ENCODE data around the gene TLK2.

Gene TLK2

DNA sequence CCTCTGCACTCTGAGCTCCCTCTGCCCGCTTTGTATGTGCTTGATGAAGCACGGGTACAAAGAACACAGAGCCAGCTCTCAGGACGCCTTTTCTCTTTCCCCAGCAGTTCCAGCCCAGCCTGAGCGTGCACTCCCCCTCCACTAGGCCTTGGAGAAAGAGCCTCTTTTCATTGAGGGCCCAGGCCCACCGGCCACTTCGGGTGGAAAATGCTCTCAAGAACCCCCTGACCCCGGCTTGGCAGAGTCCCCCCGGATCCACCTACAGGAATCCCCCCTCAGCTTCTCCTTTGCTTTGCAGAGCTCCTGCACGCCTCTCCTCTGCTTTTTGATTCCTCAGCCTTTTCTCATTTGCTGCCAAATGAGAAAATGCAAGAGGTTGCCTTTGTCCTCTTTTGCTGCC lies 179.1 kb downstream of the TLK2 start:
- DNase-seq (ENCODE audit: low read depth) = no peak
- H3K4me3 ChIP-seq (replicated peaks; ENCODE audit: low read depth, low read length) = no peak overlapping the region
- TF ChIP-seq, protein P1, sequence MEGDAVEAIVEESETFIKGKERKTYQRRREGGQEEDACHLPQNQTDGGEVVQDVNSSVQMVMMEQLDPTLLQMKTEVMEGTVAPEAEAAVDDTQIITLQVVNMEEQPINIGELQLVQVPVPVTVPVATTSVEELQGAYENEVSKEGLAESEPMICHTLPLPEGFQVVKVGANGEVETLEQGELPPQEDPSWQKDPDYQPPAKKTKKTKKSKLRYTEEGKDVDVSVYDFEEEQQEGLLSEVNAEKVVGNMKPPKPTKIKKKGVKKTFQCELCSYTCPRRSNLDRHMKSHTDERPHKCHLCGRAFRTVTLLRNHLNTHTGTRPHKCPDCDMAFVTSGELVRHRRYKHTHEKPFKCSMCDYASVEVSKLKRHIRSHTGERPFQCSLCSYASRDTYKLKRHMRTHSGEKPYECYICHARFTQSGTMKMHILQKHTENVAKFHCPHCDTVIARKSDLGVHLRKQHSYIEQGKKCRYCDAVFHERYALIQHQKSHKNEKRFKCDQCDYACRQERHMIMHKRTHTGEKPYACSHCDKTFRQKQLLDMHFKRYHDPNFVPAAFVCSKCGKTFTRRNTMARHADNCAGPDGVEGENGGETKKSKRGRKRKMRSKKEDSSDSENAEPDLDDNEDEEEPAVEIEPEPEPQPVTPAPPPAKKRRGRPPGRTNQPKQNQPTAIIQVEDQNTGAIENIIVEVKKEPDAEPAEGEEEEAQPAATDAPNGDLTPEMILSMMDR (IDR thresholded peaks at IDR 0.05; ENCODE audit: low read length, missing control alignments) = no peak

DNA sequence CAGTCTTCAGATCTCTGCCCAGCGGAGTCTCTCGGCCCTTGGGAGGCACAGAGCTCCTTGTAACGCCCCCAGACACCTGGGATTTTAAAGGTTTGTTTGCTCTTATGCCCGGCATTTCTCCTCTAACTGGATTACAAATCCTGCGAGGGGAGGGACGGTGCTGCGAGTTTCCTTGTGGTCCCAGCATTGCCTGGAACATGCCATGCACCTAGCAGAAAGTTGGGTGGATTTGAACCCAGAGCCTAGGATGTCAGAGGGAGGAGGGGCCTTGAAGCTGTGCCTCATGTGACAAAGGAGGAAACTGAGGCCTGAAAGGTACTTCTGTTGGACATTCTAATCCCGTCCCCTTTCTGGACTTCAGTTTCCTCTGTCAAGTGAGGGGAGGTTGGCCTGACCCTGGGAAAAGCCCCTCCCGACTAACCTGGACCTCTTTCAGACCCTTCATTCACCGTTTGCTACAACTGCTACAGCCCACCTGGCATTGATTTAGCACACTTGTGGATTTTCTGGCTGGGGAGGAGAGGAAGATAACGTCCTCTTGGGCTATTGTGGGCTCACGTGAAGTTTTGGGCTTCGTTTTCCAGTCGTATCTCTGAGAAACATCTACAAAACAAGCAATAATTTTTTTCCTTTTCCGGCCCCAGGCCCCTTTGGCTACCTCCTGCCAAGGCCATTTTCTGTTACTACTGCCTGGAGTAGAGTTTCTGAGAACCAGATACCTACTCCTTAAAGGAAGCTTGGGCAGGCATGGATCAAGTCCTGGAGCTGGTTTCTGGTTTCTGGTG lies 179.7 kb downstream of the TLK2 start:
- no peak overlapping the region for H3K4me3 ChIP-seq (replicated peaks; ENCODE audit: low read depth, low read length)
- DNase-seq (ENCODE audit: low read depth) = no peak
- TF ChIP-seq, protein P1 (IDR thresholded peaks at IDR 0.05; ENCODE audit: low read length, missing control alignments) = no peak

DNA sequence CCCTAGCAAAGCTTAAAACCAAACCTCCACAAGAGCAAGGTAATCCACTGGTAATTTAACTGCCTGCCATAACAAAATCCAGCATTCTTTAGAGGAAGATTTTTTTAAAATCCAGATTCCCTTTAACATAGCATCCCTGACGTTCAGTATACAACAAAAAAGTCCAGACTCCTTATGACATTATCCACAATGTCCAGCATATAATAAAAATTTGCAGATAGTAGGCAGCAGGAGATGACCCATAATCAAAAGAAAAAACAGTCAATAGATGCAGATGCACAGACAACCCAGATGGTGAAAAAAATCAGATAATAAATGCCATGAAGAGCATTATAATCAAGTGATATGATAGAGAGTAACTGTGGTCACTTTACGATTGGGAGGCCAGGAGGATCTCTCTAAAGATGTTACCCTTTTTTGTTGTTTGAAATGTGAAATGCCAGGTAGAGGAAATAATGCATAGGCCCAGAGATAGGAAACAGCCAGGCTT lies 182.0 kb downstream of the TLK2 start:
- TF ChIP-seq, protein P1 (IDR thresholded peaks at IDR 0.05; ENCODE audit: low read length, missing control alignments) = no peak
- H3K4me3 ChIP-seq (replicated peaks; ENCODE audit: low read depth, low read length) = no peak overlapping the region
- no peak for DNase-seq (ENCODE audit: low read depth)

DNA sequence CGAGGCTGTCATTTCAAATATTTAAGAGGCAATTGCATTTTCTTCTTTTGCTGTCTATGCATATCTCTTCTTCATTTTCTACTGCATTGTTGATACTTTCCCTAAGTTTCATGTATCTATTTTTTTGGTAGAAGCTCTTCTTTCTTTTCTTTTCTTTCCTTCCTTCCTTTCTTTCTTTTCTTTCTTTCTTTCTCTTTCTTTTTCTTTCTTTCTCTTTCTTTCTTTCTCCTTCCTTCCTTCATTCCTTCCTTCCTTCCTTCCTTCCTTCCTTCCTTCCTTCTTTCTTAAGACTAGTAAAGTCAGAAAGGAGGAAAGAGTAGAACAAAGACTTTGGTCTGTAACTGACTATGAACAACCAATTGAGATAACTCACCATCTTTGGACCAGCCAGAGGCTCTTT lies 182.7 kb downstream of the TLK2 start:
- TF ChIP-seq, protein P1 (IDR thresholded peaks at IDR 0.05; ENCODE audit: low read length, missing control alignments) = no peak
- no peak for DNase-seq (ENCODE audit: low read depth)
- H3K4me3 ChIP-seq (replicated peaks; ENCODE audit: low read depth, low read length) = no peak overlapping the region

DNA sequence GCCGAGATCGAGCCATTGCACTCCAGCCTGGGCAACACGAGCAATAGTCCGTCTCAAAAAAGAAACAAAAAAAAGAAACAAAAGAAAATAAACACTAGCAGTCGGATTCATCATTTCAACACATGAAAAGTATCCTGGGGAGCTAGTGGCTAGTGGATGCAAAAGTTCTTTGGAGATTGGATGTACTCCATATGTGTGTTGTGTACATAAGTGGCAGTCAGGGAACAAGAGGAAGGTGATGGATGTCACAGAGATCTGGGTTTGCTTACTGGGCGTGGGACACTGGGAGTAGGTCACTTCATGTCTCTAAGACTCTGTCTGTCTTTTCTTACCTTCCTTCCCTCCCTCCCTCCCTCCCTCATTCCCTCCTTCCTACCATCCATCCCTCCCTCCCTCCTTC lies 184.2 kb downstream of the TLK2 start:
- TF ChIP-seq, protein P1 (IDR thresholded peaks at IDR 0.05; ENCODE audit: low read length, missing control alignments) = no peak
- no peak overlapping the region for H3K4me3 ChIP-seq (replicated peaks; ENCODE audit: low read depth, low read length)

More for the DNA sequence above, 184.2 kb downstream of the TLK2 start:
- no peak for DNase-seq (ENCODE audit: low read depth)
